NOMO-1 treated with dmso at 0.1 percent for 144 hours (cell line): ENCODE results near the gene NHLRC2.
"Not testable (repeated sequence)": the region's sequence is repeated elsewhere in the genome, so short reads cannot be mapped to it uniquely, and the experiment has no call there.

Source experiments
- DNase-seq: peaks from one replicate; lab custom pipeline; 2025; ENCODE audit not compliant: unreplicated experiment; lab: John Stamatoyannopoulos, UW

The NHLRC2 gene

DNA sequence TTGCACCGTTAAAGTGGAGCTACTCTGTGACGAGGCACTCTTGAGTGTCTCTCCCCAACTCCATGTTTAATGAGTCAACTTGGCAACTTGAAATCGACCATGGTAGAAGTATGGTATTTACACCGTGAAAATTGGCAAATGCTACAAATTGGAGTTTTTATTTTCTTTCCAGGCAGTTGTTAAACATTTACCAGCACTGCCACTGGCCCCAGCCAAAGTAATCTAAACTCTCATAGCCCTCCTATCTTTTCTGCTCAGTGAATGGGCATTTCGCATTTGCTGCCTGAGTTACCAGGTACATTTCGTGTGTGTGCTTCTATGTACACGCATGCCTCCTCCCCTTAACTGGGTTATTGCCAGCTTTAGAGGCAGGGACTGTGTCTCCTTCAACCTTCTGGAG, 83.3 kb downstream of the NHLRC2 start:
- DNase-seq, result no peak

DNA sequence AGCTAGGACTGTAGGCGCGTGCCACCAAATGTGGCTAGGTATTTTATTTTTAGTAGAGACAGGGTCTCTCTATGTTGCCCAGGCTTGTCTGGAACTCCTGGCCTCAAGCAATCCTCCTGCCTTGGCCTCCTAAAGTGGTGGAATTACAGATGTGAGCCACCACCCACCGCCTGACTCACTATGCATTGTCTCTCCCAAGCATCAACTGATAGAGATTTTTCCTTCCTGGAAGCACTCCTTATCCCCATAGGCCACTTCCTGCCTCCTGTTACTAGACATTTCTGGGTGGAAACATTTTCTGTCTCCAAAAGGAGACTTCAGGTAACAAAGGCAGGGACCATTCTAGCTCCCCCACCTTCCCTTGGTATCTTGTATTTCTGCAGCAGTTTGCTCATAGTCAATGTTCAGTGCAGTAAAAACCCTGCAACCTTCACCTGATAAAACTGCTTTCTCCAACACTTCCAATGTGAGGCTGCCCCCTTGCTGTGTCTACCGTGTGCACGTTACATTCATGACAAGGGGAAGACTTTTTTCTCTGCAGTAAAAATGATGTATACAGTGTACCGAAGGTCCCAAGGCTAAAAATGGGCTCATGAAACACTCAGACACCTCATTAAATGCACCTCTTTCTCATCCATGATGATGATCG, 84.9 kb downstream of the NHLRC2 start:
- DNase-seq, result no peak

DNA sequence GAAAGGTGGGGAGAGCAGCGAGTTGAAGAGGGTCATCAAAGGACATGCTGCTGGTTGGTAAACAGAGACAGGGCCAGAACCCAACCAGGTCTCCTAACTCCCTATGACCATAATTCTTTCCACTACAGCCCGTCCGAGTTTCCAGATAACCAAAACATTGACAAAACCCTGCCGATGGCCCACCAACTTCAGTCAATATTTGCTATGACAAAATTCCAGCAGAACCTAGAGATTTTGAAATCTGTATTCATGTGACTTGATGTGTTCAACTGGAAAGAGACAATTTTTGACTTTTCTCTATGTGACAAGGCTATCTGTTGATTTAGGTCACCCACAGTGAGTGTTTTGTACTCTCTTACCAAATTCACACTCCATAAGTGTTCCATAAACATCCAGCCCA, 86.7 kb downstream of the NHLRC2 start:
- no peak for DNase-seq

DNA sequence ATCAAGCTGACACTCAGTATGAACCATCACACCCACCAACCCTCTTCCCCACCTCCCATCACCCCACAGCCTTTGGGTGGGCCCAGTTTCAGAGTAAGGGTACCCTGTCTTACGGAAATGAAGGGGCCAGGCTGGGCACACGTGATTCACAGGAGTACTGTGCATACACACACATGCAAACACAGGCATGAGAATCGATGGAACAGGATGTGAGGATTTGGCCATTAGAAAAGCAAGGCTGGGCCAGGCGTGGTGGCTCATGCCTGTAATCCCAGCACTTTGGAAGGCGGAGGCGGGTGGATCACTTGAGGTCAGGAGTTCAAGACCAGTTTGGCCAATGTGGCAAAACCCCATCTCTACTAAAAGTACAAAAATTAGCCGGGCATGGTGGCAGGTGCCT, 88.7 kb downstream of the NHLRC2 start:
- DNase-seq, result not testable (repeated sequence)

DNA sequence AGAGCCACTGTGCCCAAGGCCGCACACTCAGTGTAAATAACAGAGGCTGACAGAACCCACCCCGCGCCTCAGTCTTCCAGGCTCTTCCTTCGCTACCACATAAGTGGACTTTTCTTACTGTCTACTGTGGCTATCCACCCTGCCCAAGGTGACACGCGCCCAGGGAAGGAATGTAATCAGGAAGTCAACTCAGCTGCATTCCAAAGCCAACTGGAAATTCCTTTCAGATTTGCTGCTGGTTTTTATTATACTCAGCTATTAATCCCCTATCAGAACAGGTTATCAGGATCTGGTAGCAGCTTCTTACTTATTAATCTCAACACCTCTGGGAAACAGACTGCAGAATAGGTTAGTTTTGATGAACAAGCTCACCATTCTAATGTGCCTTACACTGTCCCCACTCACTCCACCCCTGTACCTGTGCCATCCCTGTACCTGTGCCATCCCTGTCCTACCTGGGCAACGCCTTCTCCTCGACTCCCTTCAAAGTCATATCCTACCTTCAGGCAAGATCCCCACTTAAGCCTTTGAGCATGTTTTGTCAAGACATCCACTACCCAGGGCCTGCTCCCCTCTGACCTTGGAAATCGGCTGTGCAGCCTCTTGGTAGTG, 90.7 kb downstream of the NHLRC2 start:
- DNase-seq, result no peak

DNA sequence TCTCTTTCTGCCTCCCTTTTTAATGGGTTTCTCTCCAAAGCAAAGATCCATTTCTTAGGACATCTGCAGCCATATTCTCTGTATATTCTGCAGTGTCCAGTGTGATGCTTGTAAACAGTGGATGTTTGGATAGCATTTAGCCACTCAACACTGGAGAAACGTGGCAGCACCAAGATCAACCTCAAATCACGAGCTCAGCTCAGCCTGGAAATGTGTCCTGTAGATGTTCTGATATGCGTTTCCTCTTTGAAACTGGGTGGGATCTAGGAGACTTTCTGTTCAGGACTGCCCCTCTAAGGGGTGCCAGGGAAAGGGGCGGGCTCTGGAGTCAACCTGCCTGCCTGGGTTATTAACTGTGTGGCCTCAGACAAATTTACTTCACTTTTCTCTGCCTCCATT, 91.2 kb downstream of the NHLRC2 start:
- no peak for DNase-seq

DNA sequence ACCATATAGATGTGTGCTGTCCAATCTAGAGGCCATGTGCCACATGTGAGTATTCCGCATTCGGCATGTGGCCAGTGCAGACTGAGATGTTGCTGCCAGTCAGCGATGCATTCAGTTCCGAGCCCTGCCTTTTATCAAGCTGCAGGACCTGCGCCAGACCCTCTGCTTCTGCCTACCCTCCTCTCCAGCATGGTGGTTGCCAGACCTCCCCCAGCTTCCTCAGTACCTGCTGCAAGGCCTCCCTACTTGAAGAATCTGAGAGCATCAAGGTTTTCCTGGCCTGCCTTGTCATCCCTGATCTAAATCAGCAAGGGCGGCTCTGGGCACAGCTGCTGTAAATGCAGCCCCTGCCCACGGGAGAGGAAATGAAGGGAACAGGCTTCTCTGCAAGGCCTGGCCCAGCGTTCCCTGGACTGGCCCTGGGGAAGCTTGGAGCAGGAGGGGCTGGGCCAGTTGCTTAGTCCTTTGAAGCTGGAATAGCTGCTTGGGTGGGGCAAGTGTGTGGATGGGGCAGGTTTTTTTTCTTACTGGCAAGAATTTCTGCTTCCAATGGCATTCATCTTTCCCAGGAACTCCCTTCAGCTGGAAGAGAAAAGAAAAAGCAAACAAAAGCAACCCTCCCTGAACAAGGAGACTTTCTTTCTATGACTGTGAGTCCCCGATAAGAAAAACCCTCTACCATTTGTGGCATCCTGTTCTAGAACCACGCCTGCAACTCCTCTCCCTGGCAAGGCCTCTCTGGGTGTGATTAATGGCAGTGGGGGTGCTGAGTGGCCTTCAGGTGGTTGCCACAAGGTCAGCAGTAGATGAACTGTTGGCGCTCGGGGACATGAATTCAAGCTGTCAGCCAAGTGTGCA, 93.0 kb downstream of the NHLRC2 start:
- DNase-seq, result no peak

DNA sequence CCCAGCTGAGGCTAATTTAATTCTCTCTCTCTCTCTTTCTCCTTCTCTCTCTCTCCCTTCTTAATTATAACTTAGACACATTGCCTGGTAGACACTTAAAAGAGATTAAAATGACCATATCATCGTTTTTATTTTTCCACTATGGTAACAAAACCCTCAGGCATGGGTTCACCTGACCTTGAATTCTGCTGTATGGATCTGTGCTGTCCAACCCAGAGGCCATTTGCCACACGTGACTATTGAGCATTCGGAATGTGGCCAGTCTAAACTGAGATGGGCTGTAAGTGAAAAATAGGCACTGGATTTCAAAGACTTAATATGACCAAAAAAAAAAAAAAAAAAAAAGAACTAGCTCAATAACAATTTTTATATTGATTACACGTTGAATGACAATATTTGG, 93.6 kb downstream of the NHLRC2 start:
- DNase-seq, result no peak

DNA sequence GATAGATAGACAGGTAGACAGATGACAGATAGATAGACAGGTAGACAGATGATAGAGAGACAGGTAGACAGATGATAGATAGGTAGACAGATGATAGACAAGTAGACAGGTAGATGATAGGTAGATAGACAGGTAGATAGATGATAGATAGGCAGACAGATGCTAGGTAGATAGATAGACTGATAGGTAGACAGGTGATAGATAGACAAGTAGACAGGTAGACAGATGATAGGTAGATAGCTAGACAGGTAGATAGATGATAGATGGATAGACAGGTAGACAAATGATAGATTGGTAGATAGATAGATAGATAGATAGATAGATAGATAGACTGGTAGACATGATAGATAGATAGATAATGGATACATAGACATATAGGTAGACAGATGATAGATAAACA, 95.8 kb downstream of the NHLRC2 start:
- no peak for DNase-seq

DNA sequence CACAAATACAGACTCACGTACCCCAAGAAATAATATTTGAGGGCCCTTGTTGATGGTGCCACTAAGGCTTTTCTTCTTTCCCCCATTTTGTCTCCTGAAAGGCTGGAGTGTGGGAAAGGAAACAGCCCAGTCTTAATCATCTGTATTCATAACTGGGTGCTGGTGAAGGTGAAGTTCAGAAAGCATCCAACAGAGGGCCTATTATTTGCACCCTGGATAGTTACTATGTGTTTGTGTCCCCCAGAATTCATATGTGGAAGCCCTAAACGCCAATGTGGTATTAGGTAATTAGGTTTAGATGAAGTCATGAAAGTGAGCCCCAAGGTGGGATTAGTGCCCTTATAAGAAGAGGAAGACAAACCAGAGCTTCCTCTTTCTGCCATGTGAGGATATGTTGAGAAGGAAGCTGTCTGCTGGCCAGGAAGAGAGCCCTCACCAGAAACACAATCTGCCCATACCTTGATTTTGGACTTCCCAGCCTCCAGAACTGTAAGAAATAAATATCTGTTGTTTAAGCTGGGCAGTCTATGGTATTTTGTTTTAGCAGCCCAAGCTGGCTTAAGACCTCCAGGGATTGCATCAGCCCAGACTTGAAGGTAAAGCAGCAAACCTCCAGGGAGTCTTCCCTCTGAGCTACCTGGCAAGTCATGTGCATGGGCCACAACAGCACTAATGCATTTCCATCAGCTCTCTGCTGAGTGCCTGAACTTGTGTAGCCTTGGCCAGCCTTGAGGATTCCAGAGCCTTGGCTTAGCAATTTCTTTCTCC, 99.2 kb downstream of the NHLRC2 start:
- no peak for DNase-seq

DNA sequence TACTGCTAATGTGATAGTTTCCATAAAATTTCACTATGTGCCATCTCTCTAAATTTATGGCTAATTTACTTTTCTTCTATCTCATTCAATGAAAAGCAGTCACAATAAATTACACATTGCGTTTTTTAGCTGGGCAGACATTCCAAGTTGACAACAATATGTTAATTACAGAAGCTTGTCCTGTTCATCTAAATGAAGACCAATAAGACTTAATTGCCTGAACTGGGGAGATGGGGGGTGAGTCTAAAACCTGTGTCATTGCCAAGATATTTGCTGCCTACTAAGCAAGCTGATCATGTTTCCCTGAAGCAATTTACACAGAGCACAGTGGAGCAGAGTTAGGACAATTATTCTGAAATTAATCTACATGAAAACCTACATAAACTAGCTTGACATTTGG, 99.9 kb downstream of the NHLRC2 start:
- no peak for DNase-seq

DNA sequence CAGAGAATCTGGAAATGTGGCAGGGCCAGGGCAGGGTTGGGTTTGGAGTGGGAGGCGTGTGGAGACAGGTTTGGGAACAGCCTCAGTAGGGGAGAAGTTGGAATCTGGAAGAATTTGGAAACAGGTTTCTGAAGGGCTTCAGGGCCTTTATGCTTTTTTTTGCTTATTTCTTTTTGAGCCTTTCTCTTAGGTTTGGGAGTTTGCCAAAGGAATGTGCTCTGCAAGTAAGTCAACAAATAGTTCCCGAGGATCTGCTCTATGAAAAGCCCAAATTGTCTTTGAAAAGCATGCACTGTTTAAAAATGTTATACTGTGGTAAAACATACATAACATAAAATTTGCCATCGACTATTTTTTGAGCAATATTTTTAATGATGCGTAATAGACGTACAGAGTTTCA, 102.6 kb downstream of the NHLRC2 start:
- DNase-seq, result no peak

DNA sequence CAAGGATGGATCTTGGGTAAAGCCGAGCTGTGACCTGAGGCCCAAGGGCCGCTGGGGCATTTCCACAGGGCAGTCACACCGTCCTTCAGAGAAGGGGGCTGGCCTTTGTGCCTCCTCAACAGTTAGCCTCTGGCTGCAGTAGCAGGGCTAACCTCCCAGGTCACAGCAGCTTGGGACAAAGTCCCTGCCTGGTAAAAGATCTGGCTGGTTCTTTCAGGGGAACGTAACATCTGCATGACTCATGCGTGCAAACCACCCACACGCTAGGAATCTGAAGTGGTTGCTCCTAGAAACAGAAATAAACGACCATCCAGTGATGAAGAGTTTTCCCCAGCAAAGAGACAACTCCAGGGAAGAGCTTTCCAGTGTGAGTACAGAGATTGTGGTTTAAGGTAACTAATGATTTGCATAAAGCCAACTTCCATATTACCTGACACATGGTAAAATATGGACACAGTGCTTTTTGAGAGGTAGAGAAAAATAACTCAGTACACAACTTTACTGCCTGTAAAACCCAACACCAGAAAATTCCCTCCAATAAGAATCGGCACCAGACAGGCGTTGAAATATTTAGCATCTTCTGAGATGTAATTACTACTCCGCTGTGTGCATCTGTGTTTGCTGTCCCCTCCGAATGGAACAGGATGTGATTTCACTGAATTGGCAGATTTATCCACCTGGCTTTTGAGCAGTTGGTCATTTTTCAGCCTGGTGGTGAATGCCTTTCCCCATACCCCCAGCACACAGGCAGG, 104.3 kb downstream of the NHLRC2 start:
- no peak for DNase-seq

DNA sequence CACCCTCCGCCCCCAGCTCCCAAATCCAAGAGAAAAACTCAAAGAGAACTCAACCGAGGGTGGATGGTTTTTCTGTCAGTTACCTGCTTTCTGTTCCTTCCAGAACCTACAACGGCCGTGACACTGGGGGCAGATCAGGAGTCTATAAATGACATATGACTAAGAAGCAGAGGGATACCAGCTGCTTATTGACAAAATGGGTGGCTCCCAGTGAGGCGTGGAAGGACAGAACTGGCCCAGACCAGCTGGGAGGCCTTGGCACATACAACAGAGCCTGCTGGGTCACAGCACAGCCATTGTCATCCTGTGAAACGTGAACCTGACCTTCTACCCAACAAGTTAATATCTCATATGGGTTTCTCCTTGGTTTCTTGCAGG, 104.9 kb downstream of the NHLRC2 start:
- DNase-seq, result no peak

DNA sequence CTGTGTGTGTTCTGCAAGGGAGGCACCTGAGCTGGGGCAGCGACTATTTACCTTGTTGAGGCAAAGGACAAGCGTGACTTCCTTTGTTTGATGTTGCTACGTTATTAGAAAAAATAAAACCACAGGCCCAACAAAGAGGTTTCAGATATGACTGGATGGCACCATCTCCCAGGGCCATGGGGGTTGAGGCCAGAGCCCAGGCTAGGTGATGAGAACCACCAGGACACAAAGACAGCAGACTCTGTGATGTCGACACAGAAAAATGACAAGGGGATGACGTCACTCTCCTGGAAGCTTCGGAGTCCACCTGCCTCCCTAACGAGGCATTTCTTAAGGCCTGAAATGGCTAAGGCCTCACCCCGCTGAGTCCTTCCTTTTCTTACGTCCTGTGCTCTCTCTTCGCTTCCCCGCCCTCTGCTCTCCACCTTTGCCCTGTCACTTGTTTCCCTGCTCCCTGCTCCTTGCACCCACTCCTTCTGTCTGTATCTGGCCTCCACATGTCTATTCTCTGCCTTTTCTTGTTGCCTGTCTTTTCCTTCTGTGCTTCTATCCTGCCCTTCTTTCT, 106.2 kb downstream of the NHLRC2 start:
- DNase-seq, result no peak

DNA sequence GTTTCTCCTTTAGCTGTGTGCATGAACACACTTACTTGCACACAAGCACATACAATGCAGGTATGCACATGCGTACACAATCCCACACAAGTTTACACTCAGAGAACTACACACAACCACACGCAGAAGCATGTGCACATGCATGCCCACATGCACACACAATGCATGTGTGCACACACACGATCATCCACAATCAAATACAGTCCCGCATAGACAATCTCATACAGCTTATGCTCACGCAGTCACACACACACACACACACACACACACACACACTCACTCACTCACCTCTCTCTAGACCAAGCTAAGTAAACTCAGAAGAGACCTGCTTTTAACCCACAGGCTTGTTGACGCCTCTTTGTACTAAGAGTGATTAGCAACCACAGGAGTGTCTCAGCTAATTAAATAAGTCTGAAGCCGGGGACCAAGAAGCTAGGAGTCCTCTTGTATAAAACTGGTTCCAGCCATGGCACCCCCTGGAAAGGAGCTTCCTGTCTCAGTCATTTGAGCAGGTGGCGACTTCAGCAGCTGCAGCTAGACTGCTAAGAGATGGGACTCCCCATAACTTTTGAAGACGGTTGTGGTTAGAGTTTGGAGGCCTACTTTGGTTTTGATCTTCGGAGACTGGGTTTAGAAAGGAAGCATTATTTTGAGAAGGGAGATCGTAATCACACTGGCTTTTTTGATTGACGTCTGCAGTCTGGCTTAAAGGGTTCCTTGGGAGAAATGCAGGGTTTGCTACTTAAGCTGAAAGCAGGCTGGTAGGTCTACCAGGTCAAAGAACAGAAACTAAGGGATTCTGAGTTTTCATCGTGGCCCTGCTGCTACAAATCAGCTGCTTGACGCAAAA, 106.9 kb downstream of the NHLRC2 start:
- peak; percentile 9 for DNase-seq

DNA sequence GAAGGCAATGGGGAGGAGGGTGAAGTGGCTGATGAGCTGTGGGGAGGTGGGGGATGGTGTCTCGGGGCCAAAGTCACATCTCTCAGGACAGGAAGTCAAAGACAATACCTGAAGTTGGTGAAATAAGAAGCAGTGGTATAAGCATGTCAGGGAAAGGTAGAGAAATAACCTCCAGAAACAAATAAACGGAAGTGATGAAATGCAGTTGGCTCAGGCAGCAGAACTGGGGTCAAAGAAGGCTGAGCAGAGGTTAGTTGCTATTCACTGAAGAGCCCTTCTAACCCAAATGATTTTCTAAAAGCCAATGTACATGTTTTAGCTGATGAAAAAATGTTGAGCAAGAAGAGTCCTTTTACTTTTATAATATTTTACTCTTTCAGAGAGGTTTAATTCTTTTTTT, 110.6 kb downstream of the NHLRC2 start:
- peak; percentile 67 for DNase-seq

DNA sequence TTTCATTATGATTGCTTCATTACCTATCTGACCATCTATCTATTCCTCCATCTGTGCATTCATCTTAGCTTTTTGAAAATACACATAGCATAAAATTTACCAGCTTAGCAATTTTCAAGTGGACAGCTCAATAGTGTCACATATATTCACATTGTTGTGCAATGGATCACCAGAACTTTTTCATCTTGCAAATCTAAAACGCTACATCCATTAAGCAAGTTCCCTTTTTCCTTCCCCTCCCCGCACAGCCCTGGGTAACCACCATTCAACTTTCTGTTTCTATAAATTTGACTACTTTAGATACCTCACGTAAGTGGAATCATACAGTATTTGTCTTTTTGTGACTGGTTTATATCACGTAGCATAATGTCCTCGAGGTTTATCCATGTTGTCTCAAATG, 111.2 kb downstream of the NHLRC2 start:
- DNase-seq, result peak; percentile 75
